Measurements from ENCODE around the gene ACVR2A.

GRCh38 chr2:147925886-147926285, 81.1 kb downstream of the ACVR2A start:
- TF ChIP-seq CTCF (IDR thresholded peaks at IDR 0.05) (no peak), GABPA (IDR thresholded peaks at IDR 0.05; ENCODE audit: low read depth) (no peak), ELF1 (IDR thresholded peaks at IDR 0.05) (no peak), EP300 (IDR thresholded peaks at IDR 0.05; ENCODE audit: borderline replicate concordance in 1 of 2, low read depth in 1 of 2, low read length in 1 of 2) (no peak), USF2 (IDR thresholded peaks at IDR 0.05; ENCODE audit: borderline replicate concordance, low read depth, low read length) (no peak), EZH2phosphoT487 (IDR thresholded peaks at IDR 0.05; ENCODE audit: borderline replicate concordance, low read depth) (no peak), POLR2AphosphoS5 (IDR thresholded peaks at IDR 0.05; ENCODE audit: low read depth, low read length) (no peak), MAX (IDR thresholded peaks at IDR 0.05; ENCODE audit: low read depth) (no peak), RAD21 (IDR thresholded peaks at IDR 0.05; ENCODE audit: low read length) (no peak), SMC3 (IDR thresholded peaks at IDR 0.05; ENCODE audit: low read depth, low read length) (no peak), JUND (IDR thresholded peaks at IDR 0.05) (no peak), ZBTB33 (IDR thresholded peaks at IDR 0.05; ENCODE audit: borderline replicate concordance, low read depth) (no peak)

Data from SK-N-SH (cell line).